BJ (cell line): ENCODE data around the gene RMI2. TPM values are rescaled to one million over a fixed set of nuclear protein-coding genes. Genes with fewer than 3 reads are reported as not detected.

Experiments
- CTCF ChIA-PET: fragments of 350-600 bp; formaldehyde crosslinking; extraction: SDS; loops from one replicate; lab custom pipeline; 2021; ENCODE audit warnings: antibody characterized with exemption, inconsistent platforms; lab: Yijun Ruan, JAX
- POLR2A ChIA-PET: fragments of 300-600 bp; sonication (Branson Sonifier 250); formaldehyde crosslinking; extraction: SDS; loops from one replicate; lab custom pipeline; 2021; ENCODE audit warnings: antibody characterized with exemption; lab: Charles Lee
- DNase-seq: peaks from one replicate; pipeline ENCODE4 v3.0.0-alpha.2; 2011; ENCODE audit warnings: low read depth
- H3K27me3 ChIP-seq: 2 replicates; pipeline ENCODE4 v1.6.0; 2011; ENCODE audit warnings: low read length; ENCODE audit not compliant: control insufficient read depth, insufficient read depth
- H3K36me3 ChIP-seq: 2 replicates; pipeline ENCODE4 v1.5.1; 2011; ENCODE audit warnings: low read length; ENCODE audit not compliant: control insufficient read depth, insufficient read depth
- H3K4me3 ChIP-seq: 2 replicates; pipeline ENCODE4 v1.5.1; 2011; ENCODE audit warnings: low read depth, mild to moderate bottlenecking, control low read depth, low read length
- CTCF ChIP-seq: IDR thresholded peaks from 2 replicates; pipeline ENCODE4 v1.5.1; 2011; ENCODE audit warnings: low read depth, mild to moderate bottlenecking, control low read depth, inconsistent platforms, low read length, moderate library complexity; ENCODE audit not compliant: insufficient read depth
- polyA plus RNA-seq: library from polyadenylated mRNA; depleted of rRNA; stranded (reverse); fragments of >200 nt; gene quantifications from 2 replicates; pipeline ENCODE4 v1.2.3, GENCODE V29; 2011

RMI2 gene
- polyA plus RNA-seq, 1 experiment = 1.7 TPM

GRCh38 chr16:11342021-11342855 lies 3.0 kb upstream of the RMI2 start:
- H3K4me3 ChIP-seq = no peak overlapping the region
- no peaks in the 10 kb centered on the region for H3K36me3 ChIP-seq
- H3K27me3 ChIP-seq = no peaks in the 10 kb centered on the region
- POLR2A ChIA-PET = no interaction called here
- CTCF ChIA-PET = no interaction called here
- TF ChIP-seq CTCF = no peak
- no peak for DNase-seq

- Histone ChIP-seq H3K36me3 (no peaks in the 10 kb centered on the region), H3K27me3 (no peaks in the 10 kb centered on the region), H3K4me3 (no peak overlapping the region)
- TF ChIP-seq CTCF = no peak
- no peak for DNase-seq
- POLR2A ChIA-PET = no interaction called here
- CTCF ChIA-PET = interaction anchor here (1.0 to 1.3 kb wide), 4 partner anchors 10 to 90 kb away, joined by 3 to 5 read pairs (median 4); no protein-coding TSS in a partner anchor
These were observed 1.6 kb downstream of the RMI2 start for GRCh38 chr16:11346700-11347319.

GRCh38 chr16:11347831-11348230 lies 2.6 kb downstream of the RMI2 start:
- DNase-seq = no peak
- Histone ChIP-seq H3K27me3 (no peaks in the 10 kb centered on the region), H3K4me3 (no peak overlapping the region), H3K36me3 (no peaks in the 10 kb centered on the region)
- ChIA-PET CTCF (interaction anchor here (0.7 to 1.3 kb wide), 4 partner anchors 13 to 380 kb away, joined by 3 to 5 read pairs (median 4); no protein-coding TSS in a partner anchor), POLR2A (no interaction called here)
- TF ChIP-seq CTCF = no peak

GRCh38 chr16:11348737-11349598 lies 3.7 kb downstream of the RMI2 start:
- DNase-seq = no peak
- ChIA-PET POLR2A (no interaction called here), CTCF (interaction anchor here (0.9 to 1.5 kb wide), 4 partner anchors 9 to 385 kb away, joined by 3 to 9 read pairs (median 5); partner anchors contain the start of gene SOCS1)
- no peak for TF ChIP-seq CTCF
- no peaks in the 10 kb centered on the region for H3K36me3 ChIP-seq
- no peak overlapping the region for H3K4me3 ChIP-seq
- H3K27me3 ChIP-seq = no peaks in the 10 kb centered on the region
